Activated B cell treated with CpG ODN at 0.5 μM for 24 hours (primary cell): ENCODE data around the gene SMG6. TPM values are rescaled to one million over a fixed set of nuclear protein-coding genes. Genes with fewer than 3 reads are reported as not detected.
A peak's percentile ranks its signal among the peaks of the same experiment; 100 is the strongest.

Experiments used
- ATAC-seq: fragments of 200-7000 bp; cut with Tn5 transposase; one replicate; pipeline ENCODE4 v1.10.0; 2021; ENCODE audit warnings: low read depth, mild to moderate bottlenecking, moderate library complexity
- CTCF ChIA-PET: fragments of 350-600 bp; sonication (Branson Sonifier 250); formaldehyde crosslinking; loops from one replicate; lab custom pipeline; 2021; ENCODE audit warnings: antibody characterized with exemption; lab: Charles Lee
- POLR2A ChIA-PET: fragments of 350-600 bp; sonication (Branson Sonifier 250); formaldehyde crosslinking; loops from one replicate; lab custom pipeline; 2021; ENCODE audit warnings: antibody characterized with exemption; lab: Charles Lee
- DNase-seq: peaks from one replicate; pipeline ENCODE4 v3.0.0; 2022
- H3K27ac Mint-ChIP-seq: one replicate; pipeline ENCODE4 v1.8.0; 2020; ENCODE audit warnings: mixed read lengths
- H3K27me3 Mint-ChIP-seq: one replicate; pipeline ENCODE4 v1.8.0; 2021; ENCODE audit warnings: mixed read lengths
- H3K36me3 Mint-ChIP-seq: one replicate; pipeline ENCODE4 v1.8.0; 2021; ENCODE audit warnings: low read depth, mixed read lengths
- H3K4me1 Mint-ChIP-seq: one replicate; pipeline ENCODE4 v1.8.0; 2021; ENCODE audit warnings: mixed read lengths
- H3K4me3 Mint-ChIP-seq: one replicate; pipeline ENCODE4 v1.8.0; 2020; ENCODE audit warnings: mild to moderate bottlenecking, mixed read lengths
- H3K9me3 Mint-ChIP-seq: one replicate; pipeline ENCODE4 v1.8.0; 2020; ENCODE audit warnings: mixed read lengths
- CTCF ChIP-seq: fragments of 200-600 bp; IDR thresholded peaks from one replicate; pipeline ENCODE4 v1.8.0; 2022; ENCODE audit warnings: antibody characterized with exemption, mild to moderate bottlenecking
- intact Hi-C: fragments of 100-400 bp; cut with micrococcal nuclease; formaldehyde crosslinking; loops from one replicate; pipeline ENCODE4 v1.15.1; 2024
- total RNA-seq: library from RNA; stranded (reverse); gene quantifications from 2 replicates; pipeline ENCODE4 v1.2.3, GENCODE V29; 2022

Gene SMG6
- total RNA-seq, 1 donor from 2014 or later: 30.5 TPM

DNA sequence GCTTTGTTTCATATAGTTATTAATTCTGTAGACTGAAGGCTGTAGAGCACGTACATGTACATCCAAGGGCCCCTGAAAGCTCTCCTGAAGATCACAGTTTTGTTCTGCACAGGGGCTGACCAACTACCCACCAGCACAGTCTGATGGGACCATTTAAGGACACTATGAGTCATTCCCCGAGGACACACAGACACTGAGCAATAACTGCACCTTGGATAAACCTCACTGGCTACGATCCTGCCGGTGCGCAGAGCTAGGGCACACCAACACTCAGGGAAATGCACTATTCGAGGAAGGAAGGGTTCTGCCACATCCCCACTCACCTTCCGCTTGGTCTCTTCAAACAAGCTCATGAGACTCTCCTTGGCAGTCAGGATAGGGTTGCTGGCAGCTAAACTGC lies 20.3 kb downstream of the SMG6 start:
- Mint-ChIP-seq H3K27ac (no peak overlapping the region), H3K36me3 (peaks cover 69% of the 10 kb centered on the region), H3K4me1 (no peaks in the 10 kb centered on the region), H3K27me3 (no peaks in the 10 kb centered on the region), H3K9me3 (no peaks in the 10 kb centered on the region), H3K4me3 (no peak overlapping the region)
- intact Hi-C loops: no loop called here
- ATAC-seq (no peak), DNase-seq (no peak)
- no peak for TF ChIP-seq CTCF
- CTCF ChIA-PET: interaction anchor here (0.8 to 2.8 kb wide), 9 partner anchors 19 to 418 kb away, joined by 3 to 21 read pairs (median 6); partner anchors contain the start of gene HIC1
- POLR2A ChIA-PET: interaction anchor here (0.6 to 1.2 kb wide), 2 partner anchors 19 to 228 kb away, joined by 4 to 7 read pairs; partner anchors contain the start of gene HIC1

DNA sequence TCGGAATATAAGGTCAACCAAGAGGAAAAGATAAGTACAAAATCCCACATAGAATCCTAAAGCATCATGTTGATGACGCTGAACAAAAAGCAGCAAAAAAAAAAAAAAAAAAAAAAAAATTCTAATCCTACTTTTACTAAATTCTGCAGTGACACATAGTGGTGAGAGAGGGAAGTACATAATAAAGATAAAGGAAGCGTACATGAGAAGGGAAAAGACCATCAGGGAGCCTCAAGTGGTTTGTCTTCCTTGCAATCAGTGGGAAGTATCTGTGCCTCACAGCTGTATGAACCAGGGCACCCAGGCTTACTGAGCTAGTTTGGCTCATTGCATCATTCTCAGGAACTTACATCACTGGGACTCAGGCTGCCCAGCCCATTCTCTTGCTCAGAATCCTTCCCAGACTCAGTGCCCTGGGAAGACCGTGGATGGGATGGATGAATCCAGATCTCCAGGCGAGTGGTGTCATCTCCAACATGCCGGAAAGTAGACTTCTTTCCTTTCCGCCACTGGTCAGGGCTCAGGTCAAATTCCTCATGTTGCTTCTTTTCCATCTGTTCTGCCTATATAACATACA lies 21.2 kb downstream of the SMG6 start:
- H3K9me3 Mint-ChIP-seq: no peaks in the 10 kb centered on the region
- no peaks in the 10 kb centered on the region for H3K4me1 Mint-ChIP-seq
- H3K4me3 Mint-ChIP-seq: no peak overlapping the region
- DNase-seq: no peak
- intact Hi-C loops: loop anchor here (1.0 kb wide), 2 partner anchors 227 to 400 kb away; partner anchors contain the start of gene HIC1
- peak; percentile 66 for ATAC-seq
- peaks cover 61% of the 10 kb centered on the region for H3K36me3 Mint-ChIP-seq
- no peak for TF ChIP-seq CTCF
- ChIA-PET CTCF (interaction anchor here (0.6 to 2.8 kb wide), 12 partner anchors 18 to 417 kb away, joined by 3 to 21 read pairs (median 4); partner anchors contain the start of gene HIC1), POLR2A (interaction anchor here (1.2 kb wide), 1 partner anchor 227 kb away, joined by 4 read pairs; the partner anchor contains the start of gene HIC1)
- no peak overlapping the region for H3K27ac Mint-ChIP-seq
- no peaks in the 10 kb centered on the region for H3K27me3 Mint-ChIP-seq

GRCh38 chr17:2279707-2280106 lies 23.9 kb downstream of the SMG6 start:
- H3K4me3 Mint-ChIP-seq: no peak overlapping the region
- ATAC-seq: no peak
- DNase-seq: no peak
- no peak overlapping the region for H3K27ac Mint-ChIP-seq
- POLR2A ChIA-PET: no interaction called here
- H3K4me1 Mint-ChIP-seq: no peaks in the 10 kb centered on the region
- intact Hi-C loops: no loop called here
- H3K27me3 Mint-ChIP-seq: no peaks in the 10 kb centered on the region
- CTCF ChIA-PET: interaction anchor here (0.6 kb wide), 1 partner anchor 1165 kb away, joined by 3 read pairs; no protein-coding TSS in a partner anchor
- H3K9me3 Mint-ChIP-seq: no peaks in the 10 kb centered on the region
- peaks cover 63% of the 10 kb centered on the region for H3K36me3 Mint-ChIP-seq
- TF ChIP-seq CTCF: no peak

DNA sequence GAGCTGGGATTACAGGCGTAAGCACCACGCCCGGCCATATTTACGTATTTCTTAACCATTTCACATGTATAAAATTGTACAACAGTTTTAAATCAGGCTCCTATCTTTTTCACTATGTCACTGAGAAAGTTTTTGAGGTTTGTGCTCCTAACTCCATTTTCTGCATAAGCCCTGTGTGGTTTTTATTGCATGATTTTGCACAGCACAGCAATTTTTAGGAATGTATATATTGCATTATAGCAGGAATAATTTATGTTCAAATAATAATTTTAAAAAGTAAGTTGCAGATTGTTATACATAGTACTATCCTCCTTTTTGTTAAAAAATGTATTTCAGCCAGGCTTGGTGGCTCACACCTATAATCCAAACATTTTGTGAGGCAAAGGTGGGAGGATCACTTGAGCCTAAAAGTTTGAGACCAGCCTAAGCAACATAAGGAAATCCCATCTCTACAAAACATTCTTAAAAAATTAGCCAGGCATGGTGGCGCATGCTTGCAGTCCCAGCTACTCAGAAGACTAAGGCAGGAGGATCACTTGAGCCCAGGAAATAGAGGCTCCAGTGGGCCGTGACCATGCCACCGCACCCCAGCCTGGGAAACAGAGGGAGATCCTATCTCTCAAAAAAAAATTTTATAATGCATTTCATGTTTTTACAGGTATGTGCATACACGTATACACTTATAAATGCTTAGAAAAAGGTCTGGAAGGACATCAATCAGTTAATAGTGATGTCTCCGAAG lies 26.0 kb downstream of the SMG6 start:
- Mint-ChIP-seq H3K4me3 (no peak overlapping the region), H3K27ac (no peak overlapping the region), H3K4me1 (no peaks in the 10 kb centered on the region), H3K36me3 (peaks cover 62% of the 10 kb centered on the region), H3K9me3 (no peaks in the 10 kb centered on the region), H3K27me3 (no peaks in the 10 kb centered on the region)
- ATAC-seq: no peak
- ChIA-PET POLR2A (no interaction called here), CTCF (no interaction called here)
- intact Hi-C loops: no loop called here
- no peak for TF ChIP-seq CTCF
- no peak for DNase-seq

DNA sequence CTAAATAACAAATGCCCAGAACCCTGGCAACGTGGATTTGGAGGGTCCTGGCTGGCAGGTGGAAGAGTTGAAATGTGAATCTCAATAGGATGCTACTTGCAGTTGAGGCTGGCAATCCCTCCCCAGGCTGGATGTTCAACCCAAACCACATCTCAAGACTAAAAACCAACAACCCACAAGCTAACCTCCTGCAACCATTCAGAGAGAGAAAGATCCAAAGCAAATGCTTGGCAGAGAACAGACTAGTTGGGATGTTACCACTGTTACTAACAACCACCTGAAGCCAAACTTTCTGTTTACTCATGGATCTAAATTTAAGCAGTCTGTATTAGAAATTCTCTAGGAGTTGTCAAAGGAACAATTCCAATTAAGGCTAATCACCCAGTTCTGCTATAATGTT lies 27.9 kb downstream of the SMG6 start:
- no peaks in the 10 kb centered on the region for H3K9me3 Mint-ChIP-seq
- H3K4me1 Mint-ChIP-seq: no peaks in the 10 kb centered on the region
- no peaks in the 10 kb centered on the region for H3K27me3 Mint-ChIP-seq
- H3K36me3 Mint-ChIP-seq: peaks cover 49% of the 10 kb centered on the region
- H3K27ac Mint-ChIP-seq: no peak overlapping the region
- H3K4me3 Mint-ChIP-seq: no peak overlapping the region
- DNase-seq (no peak), ATAC-seq (no peak)
- TF ChIP-seq CTCF: no peak
- CTCF ChIA-PET: interaction anchor here (0.8 kb wide), 1 partner anchor 11 kb away, joined by 3 read pairs; no protein-coding TSS in a partner anchor
- intact Hi-C loops: loop anchor here (1.0 kb wide), 1 partner anchor 11 kb away; no protein-coding TSS in a partner anchor
- POLR2A ChIA-PET: interaction anchor here (0.6 kb wide), 1 partner anchor 107 kb away, joined by 3 read pairs; no protein-coding TSS in a partner anchor
